Loucy (cell line): ENCODE data around the gene CACTIN.
"Not testable (repeated sequence)": the region's sequence is repeated elsewhere in the genome, so short reads cannot be mapped to it uniquely, and the experiment has no call there.

Experiments
- H2AFZ ChIP-seq: fragments of 200-600 bp; sonication (generic); 2 replicates; pipeline ENCODE4 v1.6.0; 2016; ENCODE audit warnings: antibody characterized with exemption, mild to moderate bottlenecking, low read length, moderate library complexity
- H3F3A ChIP-seq: fragments of 200-600 bp; 2 replicates; pipeline ENCODE4 v1.6.0; 2016; ENCODE audit warnings: antibody characterized with exemption, low read depth, mild to moderate bottlenecking
- H3K27me3 ChIP-seq: fragments of 200-600 bp; sonication (generic); 2 replicates; pipeline ENCODE4 v1.6.1; 2014; ENCODE audit warnings: low read length, mild to moderate bottlenecking; ENCODE audit not compliant: insufficient read depth, poor library complexity, severe bottlenecking
- H3K36me3 ChIP-seq: fragments of 200-600 bp; sonication (generic); 2 replicates; pipeline ENCODE4 v1.6.1; 2016; ENCODE audit warnings: low read length; ENCODE audit not compliant: insufficient read depth
- H3K4me1 ChIP-seq: fragments of 200-600 bp; sonication (generic); 2 replicates; pipeline ENCODE4 v1.5.1; 2014; ENCODE audit warnings: low read length, mild to moderate bottlenecking; ENCODE audit not compliant: insufficient read depth, poor library complexity, severe bottlenecking
- H3K4me2 ChIP-seq: fragments of 200-600 bp; sonication (generic); 2 replicates; pipeline ENCODE4 v1.6.0; 2014; ENCODE audit warnings: antibody characterized with exemption, low read length, low read depth, mild to moderate bottlenecking; ENCODE audit not compliant: poor library complexity, severe bottlenecking
- H3K4me3 ChIP-seq: fragments of 200-600 bp; sonication (generic); 2 replicates; pipeline ENCODE4 v1.5.1; 2014; ENCODE audit warnings: low read length, mild to moderate bottlenecking, mixed read lengths; ENCODE audit not compliant: poor library complexity, severe bottlenecking
- H3K79me2 ChIP-seq: fragments of 200-600 bp; sonication (generic); 2 replicates; pipeline ENCODE4 v1.6.1; 2014; ENCODE audit warnings: low read length; ENCODE audit not compliant: insufficient read depth
- H3K9ac ChIP-seq: fragments of 200-600 bp; sonication (generic); 2 replicates; pipeline ENCODE4 v1.6.0; 2014; ENCODE audit warnings: mild to moderate bottlenecking, low read depth, low read length, moderate library complexity; ENCODE audit not compliant: poor library complexity, severe bottlenecking
- H3K9me2 ChIP-seq: fragments of 200-600 bp; sonication (generic); replicated peaks from 2 replicates; pipeline ENCODE4 v1.6.1; 2016; ENCODE audit warnings: low read depth, low read length, mixed read lengths
- H3K9me3 ChIP-seq: fragments of 200-600 bp; sonication (generic); 2 replicates; pipeline ENCODE4 v1.6.1; 2014; ENCODE audit warnings: mild to moderate bottlenecking, antibody characterized with exemption, low read length, low read depth; ENCODE audit not compliant: insufficient read depth
- H4K20me1 ChIP-seq: fragments of 200-600 bp; sonication (generic); 2 replicates; pipeline ENCODE4 v1.6.0; 2014; ENCODE audit warnings: antibody characterized with exemption, low read length, mild to moderate bottlenecking; ENCODE audit not compliant: insufficient read depth, poor library complexity, severe bottlenecking
- CTCF ChIP-seq: fragments of 200-600 bp; sonication (generic); conservative IDR thresholded peaks from 2 replicates; pipeline ENCODE4 v1.5.1; 2014; ENCODE audit warnings: mild to moderate bottlenecking, antibody characterized with exemption, low read length
- EZH2phosphoT487 ChIP-seq: fragments of 200-600 bp; IDR thresholded peaks from 2 replicates; pipeline ENCODE4 v1.6.1; 2018; ENCODE audit warnings: antibody characterized with exemption, mild to moderate bottlenecking, moderate library complexity, borderline replicate concordance

The CACTIN gene

GRCh38 chr19:3651684-3652083, 25.1 kb upstream of the CACTIN start:
- no peaks in the 10 kb centered on the region for H4K20me1 ChIP-seq
- no peaks in the 10 kb centered on the region for H3F3A ChIP-seq
- no peak overlapping the region for H3K4me3 ChIP-seq
- H3K36me3 ChIP-seq: no peaks in the 10 kb centered on the region
- TF ChIP-seq EZH2phosphoT487 (no peak), CTCF (no peak)
- no peaks in the 10 kb centered on the region for H3K9me2 ChIP-seq
- H3K79me2 ChIP-seq: no peaks in the 10 kb centered on the region
- no peak overlapping the region for H3K9ac ChIP-seq
- no peak overlapping the region for H2AFZ ChIP-seq
- H3K4me1 ChIP-seq: no peaks in the 10 kb centered on the region
- no peaks in the 10 kb centered on the region for H3K9me3 ChIP-seq
- no peak overlapping the region for H3K4me2 ChIP-seq
- no peaks in the 10 kb centered on the region for H3K27me3 ChIP-seq

DNA sequence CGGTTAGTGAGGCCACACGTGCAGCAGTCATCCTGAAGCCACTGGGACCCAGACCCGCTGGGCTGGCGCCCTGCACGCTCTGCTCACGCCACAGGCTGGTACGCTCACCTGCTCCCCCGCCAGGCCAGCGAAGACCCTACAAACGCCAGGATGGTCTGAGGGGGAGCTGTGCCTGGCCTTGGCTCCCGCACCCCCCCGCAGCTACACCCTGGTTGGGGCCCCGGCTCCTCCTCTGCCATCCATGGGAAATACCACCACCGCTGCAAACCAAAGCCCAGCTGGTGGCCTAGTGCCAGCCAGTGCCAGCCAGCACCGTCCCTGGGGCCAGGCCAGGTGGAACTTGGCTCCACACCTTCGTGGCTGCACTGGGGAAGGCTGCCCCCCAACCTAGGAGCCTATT, 23.3 kb upstream of the CACTIN start:
- Histone ChIP-seq H3K79me2 (no peaks in the 10 kb centered on the region), H3K9me2 (no peaks in the 10 kb centered on the region), H3K36me3 (no peaks in the 10 kb centered on the region), H3K9me3 (no peaks in the 10 kb centered on the region), H3K9ac (no peak overlapping the region), H4K20me1 (no peaks in the 10 kb centered on the region), H3K4me1 (no peaks in the 10 kb centered on the region), H3K4me3 (no peak overlapping the region), H2AFZ (no peak overlapping the region), H3F3A (no peaks in the 10 kb centered on the region), H3K27me3 (no peaks in the 10 kb centered on the region), H3K4me2 (no peak overlapping the region)
- no peak for TF ChIP-seq CTCF
- TF ChIP-seq EZH2phosphoT487: no peak

DNA sequence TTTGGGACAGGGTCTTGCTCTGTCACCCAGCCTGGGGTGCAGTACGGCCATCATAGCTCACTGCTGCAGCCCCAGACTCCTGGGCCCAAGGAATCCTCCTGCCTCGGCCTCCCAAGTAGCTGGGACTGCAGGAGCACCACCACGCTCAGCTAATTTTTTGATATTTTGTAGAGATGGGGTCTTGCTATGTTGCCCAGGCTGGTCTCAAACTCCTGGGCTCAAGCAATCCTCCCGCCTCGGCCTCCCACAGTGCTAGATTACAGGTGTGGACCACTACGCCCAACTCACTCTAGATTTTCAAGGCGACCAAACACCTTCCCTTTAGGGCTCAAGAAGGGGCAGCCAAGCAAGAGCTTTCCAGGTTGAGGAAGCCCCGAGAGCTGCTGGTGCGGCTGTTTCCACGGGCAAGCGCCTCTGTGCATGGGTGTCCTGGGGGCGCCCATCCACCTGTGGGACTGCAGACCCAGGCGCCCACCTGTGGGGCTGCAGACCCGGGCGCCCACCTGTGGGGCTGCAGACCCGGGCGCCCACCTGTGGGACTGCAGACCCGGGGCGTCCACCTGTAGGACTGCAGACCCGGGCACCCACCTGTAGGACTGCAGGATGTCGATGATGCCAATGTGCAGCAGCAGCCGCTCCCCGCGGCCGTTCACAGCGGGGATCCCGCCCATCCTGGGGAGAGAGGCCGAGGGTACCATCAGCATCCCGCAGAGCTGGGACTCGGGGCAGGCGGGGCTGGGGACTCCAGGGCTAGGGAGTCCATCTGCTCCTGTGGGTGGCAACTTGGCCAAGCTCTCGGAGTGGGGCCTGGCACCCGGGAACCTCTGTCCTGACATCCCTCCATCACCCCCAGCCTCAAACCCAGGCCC, 21.7 kb upstream of the CACTIN start:
- H3K27me3 ChIP-seq: no peaks in the 10 kb centered on the region
- H3K36me3 ChIP-seq: no peaks in the 10 kb centered on the region
- H3K9ac ChIP-seq: no peak overlapping the region
- TF ChIP-seq CTCF (no peak), EZH2phosphoT487 (no peak)
- no peaks in the 10 kb centered on the region for H3K9me2 ChIP-seq
- no peaks in the 10 kb centered on the region for H3F3A ChIP-seq
- H2AFZ ChIP-seq: no peak overlapping the region
- no peaks in the 10 kb centered on the region for H3K79me2 ChIP-seq
- no peaks in the 10 kb centered on the region for H3K9me3 ChIP-seq
- no peaks in the 10 kb centered on the region for H4K20me1 ChIP-seq
- no peaks in the 10 kb centered on the region for H3K4me1 ChIP-seq
- no peak overlapping the region for H3K4me3 ChIP-seq
- H3K4me2 ChIP-seq: no peak overlapping the region

GRCh38 chr19:3647102-3647501, 20.5 kb upstream of the CACTIN start:
- H3K79me2 ChIP-seq, H3K27me3 ChIP-seq, H4K20me1 ChIP-seq, H2AFZ ChIP-seq, H3K4me2 ChIP-seq, H3K9ac ChIP-seq, H3K9me2 ChIP-seq, H3K36me3 ChIP-seq, H3F3A ChIP-seq, H3K4me3 ChIP-seq, H3K9me3 ChIP-seq, H3K4me1 ChIP-seq: not testable (repeated sequence)
